GM06990 (cell line): ENCODE measurements around the gene CFAP298.

Experiments
- DNase-seq: peaks from one replicate; pipeline ENCODE4 v3.0.0-alpha.2; 2011; ENCODE audit not compliant: insufficient read length; ENCODE audit errors: extremely low read depth
- H3K27me3 ChIP-seq: replicated peaks from 2 replicates; pipeline ENCODE4 v1.6.0; 2011; ENCODE audit warnings: low read length; ENCODE audit not compliant: control insufficient read depth, insufficient read depth
- H3K36me3 ChIP-seq: 2 replicates; pipeline ENCODE4 v1.5.1; 2011; ENCODE audit warnings: low read length; ENCODE audit not compliant: control insufficient read depth, insufficient read depth
- H3K4me3 ChIP-seq: replicated peaks from 2 replicates; pipeline ENCODE4 v1.5.1; 2011; ENCODE audit warnings: low read depth, mild to moderate bottlenecking, control low read depth, low read length
- CTCF ChIP-seq: IDR thresholded peaks from 2 replicates; pipeline ENCODE4 v1.5.1; 2011; ENCODE audit warnings: low read length, control low read depth, mild to moderate bottlenecking, inconsistent platforms; ENCODE audit not compliant: insufficient read depth, poor library complexity, severe bottlenecking

Gene CFAP298

GRCh38 chr21:32603131-32603530 is 9.0 kb downstream of the CFAP298 start:
- TF ChIP-seq CTCF, result no peak
- no peak for DNase-seq
- Histone ChIP-seq H3K4me3 (no peak overlapping the region), H3K36me3 (peaks cover 17% of the 10 kb centered on the region), H3K27me3 (no peaks in the 10 kb centered on the region)

- TF ChIP-seq CTCF, result no peak
- peaks cover 17% of the 10 kb centered on the region for H3K36me3 ChIP-seq
- no peak for DNase-seq
- H3K27me3 ChIP-seq, result no peaks in the 10 kb centered on the region
- H3K4me3 ChIP-seq, result no peak overlapping the region
Observed at GRCh38 chr21:32602099-32602498, 10.1 kb downstream of the CFAP298 start.

GRCh38 chr21:32599526-32599925 is 12.7 kb downstream of the CFAP298 start:
- Histone ChIP-seq H3K4me3 (no peak overlapping the region), H3K36me3 (peaks cover 15% of the 10 kb centered on the region), H3K27me3 (no peaks in the 10 kb centered on the region)
- DNase-seq, result no peak
- no peak for TF ChIP-seq CTCF

- no peak for DNase-seq
- no peak overlapping the region for H3K4me3 ChIP-seq
- H3K36me3 ChIP-seq, result peaks cover 12% of the 10 kb centered on the region
- TF ChIP-seq CTCF, result no peak
- H3K27me3 ChIP-seq, result no peaks in the 10 kb centered on the region
Observed at GRCh38 chr21:32599091-32599490, 13.1 kb downstream of the CFAP298 start.

- H3K27me3 ChIP-seq, result no peaks in the 10 kb centered on the region
- DNase-seq, result no peak
- peaks cover 7% of the 10 kb centered on the region for H3K36me3 ChIP-seq
- no peak for TF ChIP-seq CTCF
- H3K4me3 ChIP-seq, result no peak overlapping the region
Observed at GRCh38 chr21:32597205-32597604, 15.0 kb downstream of the CFAP298 start.

GRCh38 chr21:32595431-32595830 is 16.7 kb downstream of the CFAP298 start:
- Histone ChIP-seq H3K36me3 (peaks cover 2% of the 10 kb centered on the region), H3K27me3 (no peaks in the 10 kb centered on the region), H3K4me3 (no peak overlapping the region)
- DNase-seq, result no peak
- TF ChIP-seq CTCF, result no peak
